ENCODE measurements around the gene PEAK1.

Gene PEAK1

DNA sequence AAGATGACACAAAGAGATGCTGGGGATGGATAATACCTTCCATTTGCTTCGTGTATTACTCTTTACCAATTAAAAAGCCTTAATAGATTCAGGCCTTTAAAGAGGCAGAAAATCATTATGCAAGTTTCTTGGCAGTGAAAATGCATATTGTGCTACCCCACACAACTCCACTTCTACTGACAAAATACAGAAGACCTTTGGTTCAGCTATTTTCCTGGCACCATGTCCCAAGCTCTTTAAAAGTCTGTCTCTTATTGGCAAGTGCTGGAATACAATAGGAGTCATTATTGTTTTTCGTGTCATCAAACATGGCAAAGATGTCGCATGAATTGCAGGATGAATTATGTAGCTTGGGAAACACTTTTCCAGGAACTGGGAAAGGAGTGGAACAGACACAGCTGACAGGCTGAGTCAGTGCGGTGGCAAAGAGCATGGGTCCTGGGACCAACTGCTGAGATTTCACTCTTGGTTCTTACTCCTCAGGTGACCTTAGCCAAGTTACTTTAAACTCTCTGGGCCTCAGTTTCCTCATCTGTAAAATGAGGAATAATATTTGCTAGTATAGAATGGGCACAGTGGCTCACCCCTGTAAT, 343.5 kb downstream of the PEAK1 start:
- DNase-seq (ENCODE audit: low read depth, low spot score), result no peak
- in situ Hi-C loops (cut with HindIII; ENCODE audit: low sequenced_read_pairs), result no loop called here
- no peak overlapping the region for H3K4me3 ChIP-seq (ENCODE audit: low read depth, low read length)
- TF ChIP-seq CTCF (IDR thresholded peaks at IDR 0.05; ENCODE audit: low read depth, low read length), result no peak

- H3K4me3 ChIP-seq (ENCODE audit: low read depth, low read length), result no peak overlapping the region
- no peak for TF ChIP-seq CTCF (IDR thresholded peaks at IDR 0.05; ENCODE audit: low read depth, low read length)
- peak; percentile 29 for DNase-seq (ENCODE audit: low read depth, low spot score)
- in situ Hi-C loops (cut with HindIII; ENCODE audit: low sequenced_read_pairs), result no loop called here
These were observed 344.4 kb downstream of the PEAK1 start for GRCh38 chr15:77075528-77075927.

GRCh38 chr15:77074350-77074749, 345.6 kb downstream of the PEAK1 start:
- in situ Hi-C loops (cut with HindIII; ENCODE audit: low sequenced_read_pairs), result no loop called here
- no peak overlapping the region for H3K4me3 ChIP-seq (ENCODE audit: low read depth, low read length)
- no peak for TF ChIP-seq CTCF (IDR thresholded peaks at IDR 0.05; ENCODE audit: low read depth, low read length)
- no peak for DNase-seq (ENCODE audit: low read depth, low spot score)

DNA sequence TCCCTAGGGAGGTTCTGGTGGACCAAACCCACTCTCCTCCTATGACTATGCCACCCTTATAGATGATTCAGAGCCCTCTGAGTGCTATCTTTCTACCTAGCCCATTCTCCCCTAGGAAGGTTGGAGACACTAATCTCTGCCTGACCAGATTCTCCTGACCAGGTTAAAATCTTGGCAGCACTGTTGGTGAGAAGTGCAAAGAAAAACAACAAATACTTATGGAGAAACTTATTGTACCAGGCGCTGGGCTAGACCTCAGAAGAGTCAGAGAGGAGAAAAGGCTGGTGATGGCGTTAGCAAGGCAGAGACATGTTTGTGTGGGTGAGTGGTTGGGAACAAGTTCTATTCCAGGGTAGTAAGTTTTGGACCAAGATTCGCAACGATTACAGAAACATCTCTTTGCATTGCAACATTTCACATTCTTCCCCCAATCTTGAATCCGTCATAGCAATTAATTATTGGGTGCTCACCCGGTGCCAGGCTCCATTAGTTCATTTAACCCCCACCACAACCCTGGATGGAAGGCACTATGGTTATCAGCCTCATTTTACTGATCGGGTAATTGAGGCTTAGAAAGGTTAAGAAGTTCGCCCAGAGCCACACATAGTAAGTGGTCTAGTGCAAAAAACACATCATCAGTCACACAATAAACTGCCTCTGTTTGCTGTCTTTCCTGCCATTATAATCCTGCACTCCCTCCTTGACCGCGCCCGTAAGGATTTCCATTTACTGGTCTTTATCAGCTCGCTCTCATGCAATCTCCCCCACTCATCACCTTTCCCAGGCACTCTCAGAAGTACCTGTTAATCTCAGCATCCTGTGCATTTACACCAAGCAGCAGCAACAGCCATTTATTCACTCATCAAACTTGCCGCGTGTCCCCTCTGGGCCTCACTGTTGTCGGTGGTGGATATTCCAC, 348.3 kb downstream of the PEAK1 start:
- H3K4me3 ChIP-seq (ENCODE audit: low read depth, low read length), result peak overlapping the region; percentile 59
- no peak for DNase-seq (ENCODE audit: low read depth, low spot score)
- in situ Hi-C loops (cut with HindIII; ENCODE audit: low sequenced_read_pairs), result no loop called here
- TF ChIP-seq CTCF (IDR thresholded peaks at IDR 0.05; ENCODE audit: low read depth, low read length), result no peak

DNA sequence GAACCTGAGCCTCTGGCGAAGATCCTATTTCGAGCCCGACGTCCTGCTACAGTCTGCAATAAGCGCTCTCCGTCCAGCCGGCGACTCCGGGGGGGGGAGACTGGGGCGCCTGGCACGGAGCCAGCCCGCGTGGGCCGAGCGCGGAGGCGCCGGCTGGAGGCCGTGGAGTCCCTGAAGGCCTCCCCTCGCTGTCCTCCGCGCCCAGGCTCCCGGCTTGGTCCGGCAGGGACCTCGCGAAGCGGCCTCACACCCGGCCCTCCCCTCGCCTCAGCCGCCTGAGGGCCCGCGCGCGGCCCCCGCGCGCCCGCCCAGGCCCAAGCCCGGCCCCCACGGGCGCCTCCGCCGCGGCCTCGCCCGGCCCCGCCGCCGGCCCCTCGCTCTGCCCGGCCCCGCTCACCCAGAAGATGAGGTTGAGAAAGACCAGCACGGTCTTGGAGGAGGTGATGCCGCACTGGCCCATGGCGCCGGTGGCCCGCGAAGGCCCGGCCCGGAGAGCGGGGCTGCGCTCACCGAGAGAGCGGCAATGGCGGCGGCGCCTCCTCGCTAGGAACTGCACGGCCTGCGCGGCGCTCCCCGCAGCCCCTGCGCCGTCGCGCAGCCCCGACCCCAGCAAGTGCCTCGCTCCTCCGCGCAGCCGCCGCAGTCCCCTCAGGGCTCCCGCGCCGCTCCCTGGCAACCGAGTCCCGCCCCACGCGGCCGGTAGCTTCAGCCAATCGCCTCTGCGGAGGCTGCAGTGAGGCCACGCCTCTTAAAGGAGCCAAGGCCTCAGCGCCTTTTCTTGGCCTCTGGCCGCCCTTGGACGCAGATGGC, 349.2 kb downstream of the PEAK1 start, which contains the start of gene TSPAN3:
TSS of gene TSPAN3 (minus strand) at position 615 of the 810 bp plus-strand sequence. CDS start at position 460, 155 bp downstream.
- no peak for TF ChIP-seq CTCF (IDR thresholded peaks at IDR 0.05; ENCODE audit: low read depth, low read length)
- in situ Hi-C loops (cut with HindIII; ENCODE audit: low sequenced_read_pairs), result no loop called here
- peak within 1 kb of the TSS; percentile 59 for H3K4me3 ChIP-seq (ENCODE audit: low read depth, low read length)
- peak; percentile 93 for DNase-seq (ENCODE audit: low read depth, low spot score)

DNA sequence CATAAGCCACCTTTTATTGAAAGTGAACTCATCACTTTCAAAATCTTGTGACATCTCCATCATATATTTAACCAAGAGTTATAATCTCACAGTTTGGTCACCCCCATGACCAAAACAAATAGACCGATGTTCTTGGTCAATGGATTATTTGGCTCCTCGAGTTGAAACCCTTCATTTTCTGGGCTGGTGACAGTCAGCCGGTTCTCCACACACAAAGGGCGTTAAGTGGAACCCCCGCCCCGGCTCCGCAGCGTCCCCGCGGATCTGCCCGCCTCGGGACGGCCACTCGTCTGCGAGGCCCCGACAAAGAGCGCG, 349.8 kb downstream of the PEAK1 start:
- in situ Hi-C loops (cut with HindIII; ENCODE audit: low sequenced_read_pairs), result no loop called here
- peak overlapping the region; percentile 59 for H3K4me3 ChIP-seq (ENCODE audit: low read depth, low read length)
- no peak for TF ChIP-seq CTCF (IDR thresholded peaks at IDR 0.05; ENCODE audit: low read depth, low read length)
- DNase-seq (ENCODE audit: low read depth, low spot score), result no peak

Measured in astrocyte of the spinal cord (primary cell).